Measurements from ENCODE around the gene TAGAP.

- TF ChIP-seq CTCF (IDR thresholded peaks at IDR 0.05): no peak
- no peak for TF ChIP-seq POLR2AphosphoS5 (IDR thresholded peaks at IDR 0.05; ENCODE audit: low read depth, low read length)
- no peak for TF ChIP-seq TCF7L2 (IDR thresholded peaks at IDR 0.05; ENCODE audit: low read depth, low read length)
- TF ChIP-seq SIN3A (IDR thresholded peaks at IDR 0.05; ENCODE audit: borderline replicate concordance, insufficient read depth, low read depth, low read length): no peak
These were observed 47.8 kb upstream of the TAGAP start for GRCh38 chr6:159092631-159093030.
